Stimulated activated CD8-positive, alpha-beta memory T cell treated with anti-CD3 and anti-CD28 coated beads, Interleukin-7, amount 100 ng/mL, for 1 hour (primary cell): ENCODE measurements around the gene COA7.

Experiments used
- DNase-seq, 2 donors: peaks; one replicate each; pipeline ENCODE4 v3.0.0-alpha.2; 2020; ENCODE audit warnings: low read depth in 2 of 2

COA7 gene

DNA sequence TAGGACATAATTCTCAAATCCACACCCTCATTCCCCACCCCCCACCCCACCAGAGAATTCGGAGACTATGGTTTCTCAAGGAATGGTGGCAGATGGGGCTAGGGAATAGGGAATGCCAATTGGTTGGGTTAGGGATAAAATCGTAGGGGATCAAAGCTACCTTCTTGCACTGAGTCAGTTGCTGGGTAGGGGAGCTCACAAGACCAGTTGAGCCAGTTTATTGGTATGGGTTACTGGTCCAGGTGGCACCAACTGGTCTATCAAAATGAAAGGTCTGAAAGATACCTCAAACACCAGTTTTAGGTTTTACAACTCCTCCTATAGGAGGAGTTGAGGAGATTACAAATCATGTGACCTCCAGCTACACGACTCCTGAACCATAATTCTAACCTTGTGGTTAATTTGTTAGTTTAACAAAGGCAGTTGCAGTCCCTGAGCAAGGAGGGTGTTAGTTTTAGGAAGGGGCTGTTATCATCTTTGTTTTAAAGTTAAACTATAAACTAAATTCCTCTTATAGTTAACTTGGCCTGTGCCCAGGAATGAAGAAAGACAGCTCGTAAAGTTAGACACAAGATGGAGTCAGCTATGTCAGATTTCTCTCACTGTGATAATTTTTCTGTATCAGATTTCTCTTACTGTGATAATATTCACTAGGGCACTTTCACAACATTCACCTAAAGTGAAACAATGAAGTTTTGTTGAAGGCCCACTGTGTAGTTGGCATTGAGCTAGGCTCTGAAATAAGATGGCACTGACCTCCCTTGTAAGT is 62.6 kb downstream of the COA7 start:
- no peak for DNase-seq
